Epithelial cell of prostate (primary cell): ENCODE results near the gene RBM6.

Experiments used
- DNase-seq: peaks from one replicate; pipeline ENCODE4 v3.0.0-alpha.2; 2011; ENCODE audit warnings: low read depth, low spot score
- H3K27ac ChIP-seq: fragments of 450-650 bp; 2 replicates; pipeline ENCODE4 v1.5.1; 2017; ENCODE audit warnings: mild to moderate bottlenecking

The RBM6 gene

DNA sequence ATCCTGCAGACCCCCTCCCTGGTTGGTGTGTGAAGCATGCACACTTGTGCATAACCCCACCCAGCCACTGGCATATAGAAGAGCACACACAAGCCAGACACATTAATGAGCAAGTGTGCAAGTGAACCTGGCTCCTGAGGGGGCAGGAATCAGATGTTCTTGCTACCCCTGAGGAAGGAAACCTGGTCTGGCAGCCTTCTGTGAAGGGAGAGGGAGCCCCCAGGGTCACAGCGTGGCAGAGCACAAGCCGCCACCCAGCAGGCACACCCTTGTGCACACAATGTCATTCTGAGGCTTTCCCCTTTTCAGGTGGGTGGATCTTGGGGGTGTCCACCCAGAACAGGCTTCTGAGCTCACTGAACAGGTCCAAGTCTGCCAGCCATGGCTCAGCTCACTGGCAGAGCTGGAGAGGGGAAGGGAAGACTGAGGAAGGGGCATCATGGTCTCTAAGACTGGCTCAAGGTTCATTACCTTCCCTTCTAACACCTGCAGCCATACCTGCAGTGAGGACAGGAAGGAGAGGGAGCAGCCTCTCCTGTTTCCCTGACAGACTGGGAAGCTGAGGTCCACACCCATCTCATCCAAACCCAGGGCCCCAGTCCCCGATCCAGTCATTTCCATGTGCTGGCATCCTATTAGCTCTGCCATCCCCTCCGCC lies 183.6 kb downstream of the RBM6 start:
- H3K27ac ChIP-seq, result no peak overlapping the region
- no peak for DNase-seq

DNA sequence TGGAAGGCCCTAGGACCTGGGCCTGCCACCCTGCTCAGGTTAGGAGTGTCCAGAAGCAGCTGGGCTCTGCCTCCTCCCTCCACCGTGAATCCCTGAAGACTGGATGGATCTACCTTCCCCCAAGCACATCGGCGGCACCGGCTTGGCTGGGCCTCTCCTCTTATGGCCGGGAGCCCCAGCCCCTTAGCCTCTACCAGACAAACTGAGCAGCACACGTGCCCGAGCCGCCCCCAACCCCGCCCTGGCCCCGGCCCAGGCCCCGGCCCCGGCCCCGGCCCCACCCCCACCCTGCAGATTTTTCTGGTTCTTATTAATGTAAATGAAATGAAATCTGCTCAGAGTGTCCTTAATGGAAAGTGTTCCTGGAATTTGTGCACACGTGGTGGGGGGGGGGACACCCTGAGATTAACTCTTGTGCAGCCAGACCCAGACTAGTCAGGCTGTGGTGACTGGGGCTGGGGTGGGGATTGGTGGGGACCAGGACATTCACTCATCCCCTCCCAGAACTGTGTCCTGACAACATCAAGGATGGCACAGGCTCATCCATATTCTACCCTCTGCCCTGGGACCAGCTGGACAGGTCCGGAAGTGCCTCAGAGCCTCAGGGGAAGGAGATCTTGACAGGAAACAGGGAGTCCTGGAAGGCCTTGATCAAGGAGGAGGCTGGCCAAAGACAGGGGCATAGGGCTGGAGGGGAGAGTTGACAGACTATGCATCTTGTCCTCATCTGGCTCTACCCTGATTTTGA lies 184.3 kb downstream of the RBM6 start:
- H3K27ac ChIP-seq, result no peak overlapping the region
- DNase-seq, result no peak

DNA sequence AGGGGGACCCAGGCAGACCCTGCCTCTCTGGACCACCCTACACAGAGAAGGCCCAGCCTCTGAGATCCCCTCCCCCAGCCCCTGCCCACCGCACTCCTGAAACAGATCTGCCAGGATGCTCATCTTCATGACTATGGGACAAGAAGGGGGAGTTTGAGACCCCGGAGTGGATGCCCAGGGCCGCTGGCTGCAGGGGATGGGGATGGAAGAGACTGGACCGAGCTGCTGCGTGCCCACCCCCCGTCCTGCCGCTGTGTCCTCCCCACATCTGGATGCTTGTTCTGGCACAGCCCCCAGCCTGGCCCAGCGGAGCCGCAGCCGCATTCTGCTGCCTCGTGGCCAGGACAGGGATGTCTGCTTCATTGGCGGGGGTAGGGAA lies 184.8 kb downstream of the RBM6 start:
- no peak for DNase-seq
- H3K27ac ChIP-seq, result no peak overlapping the region

DNA sequence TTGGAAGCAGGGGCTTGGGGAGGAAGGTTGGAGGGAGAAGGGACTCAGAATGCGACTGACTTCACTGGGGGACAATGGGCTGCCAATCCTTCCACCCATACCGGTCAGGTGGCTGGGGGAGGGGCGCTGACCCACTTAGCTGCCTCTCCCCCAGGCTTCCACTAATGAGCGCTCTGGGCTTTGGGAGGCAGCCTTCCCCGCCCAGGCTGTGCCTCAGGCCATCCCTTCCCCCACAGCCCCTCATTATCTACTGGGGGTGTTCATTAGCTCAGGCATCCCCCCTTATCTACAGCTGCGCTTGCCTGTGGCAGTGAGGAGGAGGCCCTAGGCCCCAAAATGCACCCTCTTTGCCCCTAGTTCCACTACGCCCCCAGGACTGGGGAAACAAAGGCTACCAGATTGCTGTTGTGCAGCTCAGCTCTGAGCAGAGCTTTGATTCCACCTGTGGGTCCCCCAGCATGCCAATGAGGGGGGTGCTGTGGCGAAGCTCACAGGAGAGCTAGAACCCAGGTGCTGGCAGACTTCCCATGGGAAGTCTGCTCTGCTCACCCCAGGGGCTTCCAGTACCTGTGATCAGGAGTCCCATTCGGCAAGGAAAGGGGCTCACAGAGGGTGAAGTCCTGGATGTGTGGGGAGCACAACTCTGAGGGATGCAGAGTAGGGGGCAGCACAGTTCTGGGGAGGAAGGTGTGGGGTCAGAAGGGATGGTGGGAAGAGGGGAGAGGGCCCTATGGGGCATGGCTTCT lies 185.8 kb downstream of the RBM6 start:
- H3K27ac ChIP-seq, result no peak overlapping the region
- DNase-seq, result no peak

DNA sequence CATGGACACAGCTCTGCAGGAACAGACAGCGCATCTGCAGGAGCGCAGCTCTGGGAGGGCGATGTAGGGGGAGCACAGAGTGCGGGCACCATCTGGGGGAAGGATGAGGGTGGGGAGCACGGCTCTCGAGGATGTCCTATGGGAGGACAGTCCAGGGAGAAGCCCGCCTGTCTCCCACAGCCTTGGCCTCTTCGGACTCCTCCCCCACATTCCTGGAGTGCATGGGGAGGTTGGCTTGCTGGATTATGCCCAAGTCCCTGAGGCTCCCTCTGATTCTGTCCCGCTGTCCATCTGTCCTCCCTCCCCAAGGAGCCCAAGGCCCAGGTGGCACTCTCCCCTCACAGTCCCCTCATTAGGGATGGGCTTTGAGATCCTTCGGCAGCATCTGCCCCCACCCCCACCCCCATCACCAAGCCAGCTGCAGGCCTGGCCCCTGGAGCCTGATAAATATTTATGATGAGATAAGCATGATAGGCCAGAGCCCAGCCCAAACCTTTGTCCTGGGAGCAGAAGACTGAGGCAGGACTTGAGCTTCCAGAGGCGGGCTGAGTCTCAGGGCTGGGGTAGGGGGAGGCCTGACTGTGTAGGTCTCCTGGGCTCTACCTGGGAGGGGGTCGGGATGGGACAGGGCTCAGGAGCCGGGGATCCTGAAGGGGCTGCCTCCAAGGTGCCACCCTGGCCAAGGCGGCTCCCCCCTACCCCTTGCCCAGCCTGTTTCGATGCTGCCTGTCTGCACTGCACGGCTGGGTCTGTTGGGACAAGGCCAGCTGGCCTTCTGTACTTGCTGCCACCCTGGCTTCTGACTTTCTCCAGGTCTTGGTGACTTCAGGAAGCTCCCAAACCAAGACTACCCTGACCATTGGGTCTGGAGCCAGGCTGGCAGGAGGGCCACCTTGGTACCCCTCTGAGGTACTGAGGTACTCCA lies 186.6 kb downstream of the RBM6 start:
- no peak for DNase-seq
- no peak overlapping the region for H3K27ac ChIP-seq
